ENCODE measurements around the gene ALOX5.

Gene ALOX5

DNA sequence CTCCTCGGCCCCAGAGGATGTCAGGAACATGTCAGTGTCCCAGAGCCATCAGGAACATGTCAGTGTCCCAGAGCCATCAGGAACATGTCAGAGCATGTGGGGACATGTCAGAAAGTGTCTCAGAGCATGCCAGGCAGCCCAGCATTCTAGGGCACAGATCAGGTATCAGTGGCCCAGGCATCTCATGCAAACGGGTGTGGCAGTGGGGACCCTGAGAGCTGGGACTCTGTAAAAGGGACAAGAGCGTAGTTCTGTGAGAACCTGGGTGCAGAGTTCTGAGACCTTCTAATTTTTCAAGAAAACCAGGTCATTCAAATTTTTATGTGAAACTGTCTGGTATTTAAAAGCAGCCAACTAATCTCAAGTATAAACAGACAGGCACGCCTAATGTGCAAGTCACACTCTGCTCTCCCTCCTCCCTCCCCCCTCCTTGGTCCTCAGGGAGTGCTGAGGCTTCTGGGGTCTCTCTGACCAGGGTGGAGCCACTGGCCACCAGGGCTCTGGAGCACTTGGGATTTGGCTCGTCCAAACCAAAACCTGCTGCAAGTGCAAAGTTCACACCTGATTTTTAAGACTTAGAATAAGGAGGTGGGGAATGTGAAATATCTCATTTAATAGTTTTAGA lies 64.6 kb downstream of the ALOX5 start:
- DNase-seq (ENCODE audit: low read depth): no peak

DNA sequence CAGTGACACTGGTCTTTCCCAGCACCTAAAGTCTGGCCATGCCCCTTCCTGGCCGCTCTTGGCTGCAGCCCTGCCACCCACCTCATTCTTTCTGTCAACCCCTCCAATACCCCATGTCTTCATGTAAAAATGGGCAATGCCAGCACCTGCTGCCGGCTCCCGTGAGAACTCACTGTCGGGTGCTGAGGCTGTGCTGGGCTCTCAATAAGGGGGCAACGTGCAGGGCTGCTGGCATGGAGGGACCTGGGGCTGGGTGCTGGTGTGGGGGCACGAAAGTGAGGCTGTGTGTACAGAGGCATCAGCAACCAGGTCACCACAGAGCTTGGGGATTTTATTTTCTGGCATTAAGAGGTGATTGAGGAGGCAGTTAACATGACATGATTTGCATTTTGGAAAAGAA lies 65.3 kb downstream of the ALOX5 start:
- no peak for DNase-seq (ENCODE audit: low read depth)
- no peak overlapping the region for H3K4me3 ChIP-seq (ENCODE audit: low read depth, low read length)
- TF ChIP-seq, protein P1, sequence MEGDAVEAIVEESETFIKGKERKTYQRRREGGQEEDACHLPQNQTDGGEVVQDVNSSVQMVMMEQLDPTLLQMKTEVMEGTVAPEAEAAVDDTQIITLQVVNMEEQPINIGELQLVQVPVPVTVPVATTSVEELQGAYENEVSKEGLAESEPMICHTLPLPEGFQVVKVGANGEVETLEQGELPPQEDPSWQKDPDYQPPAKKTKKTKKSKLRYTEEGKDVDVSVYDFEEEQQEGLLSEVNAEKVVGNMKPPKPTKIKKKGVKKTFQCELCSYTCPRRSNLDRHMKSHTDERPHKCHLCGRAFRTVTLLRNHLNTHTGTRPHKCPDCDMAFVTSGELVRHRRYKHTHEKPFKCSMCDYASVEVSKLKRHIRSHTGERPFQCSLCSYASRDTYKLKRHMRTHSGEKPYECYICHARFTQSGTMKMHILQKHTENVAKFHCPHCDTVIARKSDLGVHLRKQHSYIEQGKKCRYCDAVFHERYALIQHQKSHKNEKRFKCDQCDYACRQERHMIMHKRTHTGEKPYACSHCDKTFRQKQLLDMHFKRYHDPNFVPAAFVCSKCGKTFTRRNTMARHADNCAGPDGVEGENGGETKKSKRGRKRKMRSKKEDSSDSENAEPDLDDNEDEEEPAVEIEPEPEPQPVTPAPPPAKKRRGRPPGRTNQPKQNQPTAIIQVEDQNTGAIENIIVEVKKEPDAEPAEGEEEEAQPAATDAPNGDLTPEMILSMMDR (IDR thresholded peaks at IDR 0.05; ENCODE audit: control insufficient read depth, extremely low read depth, insufficient read depth): no peak

More for the DNA sequence above, 64.6 kb downstream of the ALOX5 start:
- H3K4me3 ChIP-seq (ENCODE audit: low read depth, low read length): no peak overlapping the region
- TF ChIP-seq, protein P1 (IDR thresholded peaks at IDR 0.05; ENCODE audit: control insufficient read depth, extremely low read depth, insufficient read depth): no peak

DNA sequence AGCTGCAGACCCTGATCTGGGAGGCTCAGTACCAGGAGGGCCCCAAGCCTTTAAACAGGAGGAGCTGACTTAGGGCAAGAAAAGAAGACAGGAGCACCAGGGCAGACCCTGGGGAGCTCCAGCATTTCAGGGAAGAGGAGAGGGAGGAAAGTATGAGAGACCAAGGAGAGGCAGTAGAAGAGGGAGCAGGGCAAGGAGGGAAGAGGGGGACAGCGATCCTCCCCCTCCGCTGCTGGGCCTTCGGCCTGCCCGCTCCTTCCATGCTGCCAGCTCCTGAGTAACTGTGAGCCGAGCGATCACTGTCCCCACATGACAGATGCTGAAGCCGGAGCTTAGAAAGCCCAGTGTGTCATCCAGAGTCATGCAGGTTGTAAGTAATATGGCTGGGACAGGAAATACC lies 65.9 kb downstream of the ALOX5 start:
- H3K4me3 ChIP-seq (ENCODE audit: low read depth, low read length): no peak overlapping the region
- TF ChIP-seq, protein P1 (IDR thresholded peaks at IDR 0.05; ENCODE audit: control insufficient read depth, extremely low read depth, insufficient read depth): no peak
- DNase-seq (ENCODE audit: low read depth): no peak

DNA sequence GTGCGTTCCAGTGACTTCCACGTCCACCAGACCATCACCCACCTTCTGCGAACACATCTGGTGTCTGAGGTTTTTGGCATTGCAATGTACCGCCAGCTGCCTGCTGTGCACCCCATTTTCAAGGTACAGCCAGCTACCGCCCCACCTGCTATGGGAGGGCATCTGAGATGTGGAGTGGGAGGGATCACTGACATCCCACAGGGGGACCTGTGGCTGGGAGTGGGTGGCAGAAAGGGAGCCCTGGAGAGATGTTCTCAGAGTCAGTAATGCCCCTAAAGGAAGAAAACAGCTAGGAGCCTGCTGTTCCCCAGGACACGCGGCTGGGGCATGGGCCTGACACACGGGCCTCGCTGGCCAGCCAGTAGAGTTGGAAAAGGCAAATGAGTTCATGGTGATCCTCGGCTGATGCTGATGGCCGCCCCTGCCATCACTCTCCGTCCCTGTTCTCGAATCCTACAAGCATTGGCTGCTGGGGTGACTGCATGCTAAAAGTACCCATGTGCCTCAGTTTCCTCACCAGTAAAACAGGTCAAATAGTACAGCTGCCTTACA lies 66.6 kb downstream of the ALOX5 start:
- no peak overlapping the region for H3K4me3 ChIP-seq (ENCODE audit: low read depth, low read length)
- TF ChIP-seq, protein P1 (IDR thresholded peaks at IDR 0.05; ENCODE audit: control insufficient read depth, extremely low read depth, insufficient read depth): no peak
- no peak for DNase-seq (ENCODE audit: low read depth)

DNA sequence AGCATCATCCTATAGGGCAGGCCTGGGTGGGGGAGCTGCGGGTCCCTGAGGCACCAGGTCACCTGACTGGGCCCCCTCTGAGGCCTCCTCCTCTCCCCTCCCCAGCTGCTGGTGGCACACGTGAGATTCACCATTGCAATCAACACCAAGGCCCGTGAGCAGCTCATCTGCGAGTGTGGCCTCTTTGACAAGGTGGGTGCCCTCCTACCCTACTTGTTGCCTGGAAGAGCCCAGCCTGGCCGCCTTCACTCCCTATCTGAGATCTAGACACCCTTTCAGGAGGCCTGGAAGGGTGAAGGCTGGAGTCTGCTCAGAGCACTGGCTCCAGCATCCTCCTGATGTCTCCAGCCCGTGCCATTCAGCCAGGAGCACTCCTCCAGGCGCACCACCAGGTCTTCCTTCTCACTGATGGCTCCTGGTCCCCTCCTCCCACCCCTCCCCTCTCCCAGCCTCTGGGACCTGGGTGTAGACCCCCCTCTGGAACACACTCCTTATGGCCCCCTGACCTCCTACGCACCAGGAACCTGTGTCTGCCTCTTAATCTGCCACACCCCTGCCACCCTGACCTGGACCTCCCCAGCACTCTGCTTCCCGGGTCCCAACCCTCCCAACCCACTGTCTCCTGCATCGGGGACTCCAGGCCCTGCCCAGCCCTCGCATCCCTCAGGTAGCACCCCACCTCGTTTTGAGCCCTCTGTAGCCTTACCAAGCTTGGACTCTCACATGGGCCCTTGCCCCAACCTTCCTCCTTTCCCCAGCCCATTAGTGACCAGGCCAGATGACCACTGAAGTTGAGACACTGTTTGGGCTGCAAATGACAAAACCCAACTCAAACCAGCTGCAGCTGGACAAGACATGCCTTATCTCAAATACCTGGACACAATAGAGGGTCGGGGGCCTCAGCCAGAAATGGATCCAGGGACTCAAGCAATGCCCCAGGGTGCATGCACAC lies 67.5 kb downstream of the ALOX5 start:
- TF ChIP-seq, protein P1 (IDR thresholded peaks at IDR 0.05; ENCODE audit: control insufficient read depth, extremely low read depth, insufficient read depth): no peak
- DNase-seq (ENCODE audit: low read depth): no peak
- H3K4me3 ChIP-seq (ENCODE audit: low read depth, low read length): no peak overlapping the region

DNA sequence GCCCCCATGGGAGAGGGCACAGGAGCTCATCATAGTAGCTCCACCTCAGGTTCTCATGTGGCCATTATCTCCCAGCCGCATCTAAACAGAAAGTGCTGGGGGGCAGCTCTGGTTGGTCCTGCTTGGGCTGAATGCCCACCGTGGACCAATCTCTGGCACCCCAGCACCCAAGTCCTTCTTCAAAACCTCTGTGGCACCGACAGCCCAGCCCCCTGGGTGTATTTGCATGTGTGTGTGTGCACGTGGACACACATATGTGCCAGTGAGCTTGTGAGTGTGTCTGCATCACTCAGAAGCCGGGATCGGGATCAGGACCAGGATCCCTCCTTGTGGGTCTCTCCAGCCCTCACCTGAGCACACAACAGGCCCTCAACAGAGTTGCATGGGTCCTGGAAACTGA lies 68.2 kb downstream of the ALOX5 start:
- no peak for DNase-seq (ENCODE audit: low read depth)
- TF ChIP-seq, protein P1 (IDR thresholded peaks at IDR 0.05; ENCODE audit: control insufficient read depth, extremely low read depth, insufficient read depth): no peak
- H3K4me3 ChIP-seq (ENCODE audit: low read depth, low read length): no peak overlapping the region

All from LNCaP clone FGC (cell line).